T-helper 17 cell (primary cell): ENCODE measurements around the gene ST8SIA5. TPM values are rescaled to one million over a fixed set of nuclear protein-coding genes. Genes with fewer than 3 reads are reported as not detected.

Experiments
- ATAC-seq: fragments of 150-1000 bp; cut with Tn5 transposase; 2 replicates; pipeline ENCODE4 v1.10.0; 2021; ENCODE audit warnings: mild to moderate bottlenecking, moderate library complexity
- DNase-seq, 3 donors: peaks; one replicate each; pipeline versions ENCODE4 v3.0.0 to v3.0.0-alpha.2; 2020 to 2021
- H3K9me3 ChIP-seq: one replicate; pipeline ENCODE4 v1.7.0; 2013; ENCODE audit warnings: low read length, mild to moderate bottlenecking; ENCODE audit not compliant: control insufficient read depth, poor library complexity, severe bottlenecking
- H3K27ac Mint-ChIP-seq: one replicate; pipeline ENCODE4 v1.8.0; 2022; ENCODE audit warnings: mild to moderate bottlenecking, moderate library complexity, mixed read lengths
- H3K27me3 Mint-ChIP-seq: one replicate; pipeline ENCODE4 v1.8.0; 2022; ENCODE audit warnings: mixed read lengths
- H3K36me3 Mint-ChIP-seq: one replicate; pipeline ENCODE4 v1.8.0; 2022; ENCODE audit warnings: low read depth, mixed read lengths
- H3K4me1 Mint-ChIP-seq: one replicate; pipeline ENCODE4 v1.8.0; 2022; ENCODE audit warnings: mild to moderate bottlenecking, mixed read lengths
- H3K4me3 Mint-ChIP-seq: one replicate; pipeline ENCODE4 v1.8.0; 2022; ENCODE audit warnings: mild to moderate bottlenecking, moderate library complexity, mixed read lengths
- total RNA-seq, 4 donors: library from RNA in 2 of 4; stranded (reverse) in 2 of 4; gene quantifications; one replicate each; pipeline ENCODE4 v1.2.3 and lab custom pipeline; 2022 to 2026

The ST8SIA5 gene
- total RNA-seq, 2 donors from 2014 or later: 0.34 TPM; not detected in 1

DNA sequence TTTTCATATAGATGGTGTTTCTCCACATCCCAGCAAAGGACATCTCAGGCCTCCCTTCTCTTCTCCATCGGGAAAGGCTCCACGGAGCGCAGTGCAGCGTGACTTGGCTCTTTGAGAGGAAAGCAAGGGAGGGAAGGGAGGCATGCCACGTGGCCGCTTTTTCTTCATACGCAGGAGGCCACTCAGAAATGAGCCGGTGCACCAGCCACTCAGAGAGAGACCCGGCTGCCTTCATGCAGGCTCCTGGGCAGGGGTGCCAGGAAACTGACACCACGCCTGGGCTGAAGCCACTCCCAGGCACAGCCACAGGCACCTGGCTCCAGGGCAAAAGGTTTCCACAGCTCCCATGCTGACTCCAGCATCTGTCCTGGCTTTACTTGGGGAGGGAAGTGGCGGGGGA, 88.7 kb downstream of the ST8SIA5 start:
- no peak for DNase-seq
- Mint-ChIP-seq H3K27ac (no peak overlapping the region), H3K36me3 (peaks cover 2% of the 10 kb centered on the region), H3K27me3 (peaks cover 22% of the 10 kb centered on the region), H3K4me3 (no peak overlapping the region), H3K4me1 (peaks cover 15% of the 10 kb centered on the region)
- no peak for ATAC-seq
- no peaks in the 10 kb centered on the region for H3K9me3 ChIP-seq

DNA sequence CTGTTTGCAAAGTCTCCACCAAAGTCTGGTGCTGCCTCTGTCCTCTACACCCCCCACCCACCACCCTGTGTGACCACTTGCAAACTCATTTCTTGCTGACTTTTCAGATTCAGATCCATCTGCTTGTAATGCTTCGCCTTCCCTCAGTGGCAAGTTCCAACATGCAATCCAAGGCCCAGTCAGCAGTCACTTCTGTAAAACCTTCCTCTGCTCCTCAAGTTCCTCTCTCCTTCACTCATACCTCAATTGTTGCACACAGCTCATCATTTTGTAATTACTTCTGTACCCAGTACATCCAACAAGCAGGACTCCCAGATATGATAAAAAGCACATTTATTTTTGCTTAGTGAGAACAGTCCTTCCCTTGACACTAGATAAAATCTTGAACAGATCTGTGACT, 93.3 kb downstream of the ST8SIA5 start:
- Mint-ChIP-seq H3K36me3 (peaks cover 5% of the 10 kb centered on the region), H3K27me3 (peaks cover 22% of the 10 kb centered on the region), H3K4me1 (no peaks in the 10 kb centered on the region), H3K27ac (no peak overlapping the region), H3K4me3 (no peak overlapping the region)
- no peaks in the 10 kb centered on the region for H3K9me3 ChIP-seq
- no peak for DNase-seq
- no peak for ATAC-seq

DNA sequence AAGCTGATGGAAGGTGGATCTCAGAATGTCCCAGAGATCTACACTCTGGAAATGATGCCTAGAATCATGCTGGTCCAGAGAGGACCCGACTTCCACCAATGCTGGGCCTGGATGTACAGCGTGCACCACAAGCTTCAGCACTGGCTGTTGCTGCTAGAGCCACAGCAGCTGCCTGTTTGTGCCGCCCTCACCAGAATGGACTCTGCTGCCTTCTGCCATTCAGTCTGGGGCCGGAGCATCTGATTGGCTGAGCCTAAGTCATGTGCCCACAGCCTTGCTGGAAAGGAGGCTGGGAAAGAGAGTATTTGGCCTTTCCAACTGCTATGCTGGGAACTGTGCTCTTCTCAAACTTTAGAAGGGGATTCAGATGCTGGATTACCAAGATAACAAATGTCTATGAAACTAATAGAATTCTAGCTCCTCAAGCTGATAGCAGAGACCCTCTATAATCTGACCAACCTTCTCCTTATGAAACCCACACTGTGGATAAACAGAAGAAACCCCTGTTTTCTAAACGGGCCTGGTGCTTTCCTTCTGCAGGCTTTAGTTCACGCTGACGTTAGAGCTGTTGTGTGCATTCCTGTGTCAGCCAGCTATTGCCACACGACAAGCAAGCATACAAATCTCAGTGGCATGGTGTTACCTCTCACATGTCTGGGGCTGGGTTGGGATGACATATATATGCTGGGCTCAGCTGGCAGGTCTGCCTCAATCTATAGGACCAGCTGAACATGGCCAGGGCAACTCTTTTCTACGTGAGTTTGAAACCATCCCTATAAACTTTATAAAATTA, 95.7 kb downstream of the ST8SIA5 start:
- ATAC-seq: no peak
- DNase-seq: no peak
- Mint-ChIP-seq H3K4me1 (peaks cover 2% of the 10 kb centered on the region), H3K4me3 (no peak overlapping the region), H3K27ac (no peak overlapping the region), H3K27me3 (peaks cover 20% of the 10 kb centered on the region), H3K36me3 (peaks cover 5% of the 10 kb centered on the region)
- H3K9me3 ChIP-seq: no peaks in the 10 kb centered on the region

DNA sequence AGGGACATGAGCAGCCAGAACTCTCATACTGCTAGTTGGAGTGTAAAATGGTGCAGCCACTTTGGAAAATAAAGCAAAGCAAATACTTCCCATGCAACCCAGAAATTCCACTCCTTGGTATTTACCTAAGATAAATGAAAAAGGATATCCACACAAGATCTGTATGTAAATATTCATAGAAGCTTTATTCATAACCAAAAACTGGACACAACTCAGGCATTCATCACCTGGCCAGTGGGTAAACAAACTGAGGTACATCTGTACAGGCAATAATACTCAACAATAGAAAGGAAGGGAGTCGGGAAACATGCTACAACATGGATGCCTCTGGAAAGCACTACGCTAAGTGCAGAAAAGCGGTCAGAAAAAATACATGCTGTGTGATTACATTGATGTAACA, 97.4 kb downstream of the ST8SIA5 start:
- Mint-ChIP-seq H3K27ac (no peak overlapping the region), H3K4me1 (peaks cover 2% of the 10 kb centered on the region), H3K36me3 (peaks cover 3% of the 10 kb centered on the region)

GRCh38 chr18:46657115-46657955, 99.5 kb downstream of the ST8SIA5 start, which contains the start of gene LOXHD1:
LOXHD1 (minus strand) TSS chr18:46657220; CDS start chr18:46657033, 187 bp downstream.
- DNase-seq (no peak), ATAC-seq (no peak)
- Mint-ChIP-seq H3K36me3 (peaks cover 3% of the 10 kb centered on the region), H3K4me1 (peaks cover 2% of the 10 kb centered on the region), H3K4me3 (peak within 1 kb of the TSS; percentile 59), H3K27ac (no peak within 1 kb of the TSS), H3K27me3 (peaks cover 5% of the 10 kb centered on the region)
- H3K9me3 ChIP-seq: no peaks in the 10 kb centered on the region

More for the DNA sequence above, 97.4 kb downstream of the ST8SIA5 start:
- Mint-ChIP-seq H3K27me3 (peaks cover 12% of the 10 kb centered on the region), H3K4me3 (no peak overlapping the region)
- ATAC-seq: no peak
- DNase-seq: no peak
- no peaks in the 10 kb centered on the region for H3K9me3 ChIP-seq

DNA sequence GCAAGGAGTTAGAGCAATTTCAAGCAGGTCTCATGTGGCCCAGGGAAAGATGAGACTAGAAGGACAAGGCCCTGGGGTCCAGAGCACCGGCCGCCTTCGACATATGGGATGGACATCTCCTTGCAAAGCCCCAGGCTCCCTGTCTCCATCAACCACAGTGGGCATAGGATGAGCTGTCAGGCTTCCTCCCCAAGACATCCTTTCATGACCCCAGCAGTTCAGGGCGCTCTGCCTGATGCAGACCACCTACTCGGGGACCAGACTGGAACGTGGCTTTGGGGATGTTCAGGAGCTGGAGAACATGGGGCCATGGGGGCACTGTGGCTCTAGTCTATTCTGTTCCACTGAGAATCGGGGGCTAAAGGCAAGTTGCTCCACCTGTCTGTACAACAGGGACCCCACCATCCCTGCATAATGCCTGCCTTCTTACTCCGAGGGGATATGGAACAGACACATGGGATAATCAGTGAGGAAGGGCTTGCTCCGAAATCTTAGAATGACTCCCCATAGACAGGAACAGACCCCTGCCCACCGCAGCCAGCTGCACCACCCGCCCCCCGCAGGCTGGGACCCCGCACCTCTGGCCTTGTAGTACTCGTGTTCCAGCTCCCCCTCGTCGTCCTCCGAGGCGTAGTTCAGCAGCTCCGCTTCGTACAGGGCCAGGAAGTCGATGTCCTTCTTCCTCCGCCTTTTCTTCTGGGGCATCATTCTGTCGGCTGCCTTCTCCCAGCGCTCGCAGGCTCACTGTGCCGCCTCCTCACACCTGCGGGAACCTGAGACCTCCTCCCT, 100.3 kb downstream of the ST8SIA5 start:
- H3K27ac Mint-ChIP-seq: no peak overlapping the region
- peaks cover 5% of the 10 kb centered on the region for H3K27me3 Mint-ChIP-seq
- H3K9me3 ChIP-seq: no peaks in the 10 kb centered on the region
- peak overlapping the region; percentile 59 for H3K4me3 Mint-ChIP-seq
- H3K4me1 Mint-ChIP-seq: peaks cover 2% of the 10 kb centered on the region
- ATAC-seq (no peak), DNase-seq (no peak)
- peaks cover 3% of the 10 kb centered on the region for H3K36me3 Mint-ChIP-seq

GRCh38 chr18:46652372-46652771, 104.5 kb downstream of the ST8SIA5 start:
- Mint-ChIP-seq H3K27ac (no peak overlapping the region), H3K4me3 (no peak overlapping the region), H3K4me1 (no peaks in the 10 kb centered on the region), H3K36me3 (no peaks in the 10 kb centered on the region), H3K27me3 (peaks cover 24% of the 10 kb centered on the region)
- DNase-seq (no peak), ATAC-seq (no peak)
- H3K9me3 ChIP-seq: no peaks in the 10 kb centered on the region

DNA sequence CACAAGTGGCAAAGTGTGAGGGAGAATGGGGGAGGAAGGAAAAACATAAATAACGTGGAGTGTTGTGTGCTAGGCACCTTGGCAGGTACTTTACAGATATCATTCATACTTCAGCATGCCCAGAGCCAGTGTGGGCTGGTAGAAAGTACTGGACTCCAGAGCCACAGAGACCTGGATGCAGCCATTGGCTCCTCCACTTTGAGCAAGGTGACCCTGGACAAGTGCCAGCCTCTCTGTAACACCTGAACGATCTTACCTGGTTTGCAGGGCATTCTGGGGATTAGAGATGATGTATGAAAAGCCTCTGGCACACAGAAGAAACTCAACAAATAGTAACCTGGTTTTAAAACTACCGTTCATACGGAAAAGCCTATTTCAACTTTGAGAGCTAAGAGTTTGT, 106.2 kb downstream of the ST8SIA5 start:
- Mint-ChIP-seq H3K27ac (no peak overlapping the region), H3K4me3 (no peak overlapping the region), H3K27me3 (peaks cover 41% of the 10 kb centered on the region), H3K36me3 (no peaks in the 10 kb centered on the region), H3K4me1 (peaks cover 4% of the 10 kb centered on the region)
- ATAC-seq (no peak), DNase-seq (no peak)
- H3K9me3 ChIP-seq: no peaks in the 10 kb centered on the region

DNA sequence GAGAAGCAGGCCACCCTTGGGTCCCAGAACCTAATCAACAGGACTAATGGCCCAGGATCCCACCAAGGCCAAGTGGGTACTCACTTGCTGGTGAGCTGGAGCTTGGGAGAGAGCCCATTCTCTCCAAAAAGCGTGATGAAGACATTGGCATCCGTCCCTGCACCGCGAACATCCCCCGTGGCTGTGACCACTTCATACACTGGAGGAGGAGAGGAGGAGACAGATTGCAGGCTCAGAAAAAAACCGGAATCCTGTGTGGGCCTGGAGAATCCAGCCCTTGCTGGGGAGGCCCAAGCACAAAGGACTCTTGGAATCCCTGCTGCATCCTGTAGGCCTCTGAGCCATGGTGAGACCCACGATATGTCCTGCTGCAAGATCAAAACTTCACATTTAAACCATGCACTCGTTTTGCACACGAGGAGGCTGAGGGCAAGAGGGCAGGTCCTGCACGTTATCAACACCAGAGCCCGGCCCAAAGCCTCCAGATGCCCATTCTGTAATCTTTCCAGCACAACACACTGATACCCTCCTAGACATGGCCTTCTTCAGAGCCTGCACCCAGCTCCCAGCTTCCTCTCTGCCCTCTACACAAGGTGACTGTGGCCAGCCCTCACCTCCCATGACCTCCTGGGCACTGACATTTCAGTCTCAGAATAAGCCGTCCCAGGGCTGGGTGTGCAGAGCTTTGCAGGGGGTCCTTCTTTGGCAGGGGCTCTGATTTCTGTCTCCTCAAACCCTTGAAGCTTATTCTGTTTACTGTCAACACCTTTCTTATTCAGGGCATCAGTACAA, 107.6 kb downstream of the ST8SIA5 start:
- DNase-seq: no peak
- H3K4me3 Mint-ChIP-seq: no peak overlapping the region
- no peaks in the 10 kb centered on the region for H3K36me3 Mint-ChIP-seq
- peaks cover 6% of the 10 kb centered on the region for H3K4me1 Mint-ChIP-seq
- ATAC-seq: no peak
- no peaks in the 10 kb centered on the region for H3K9me3 ChIP-seq
- no peak overlapping the region for H3K27ac Mint-ChIP-seq
- H3K27me3 Mint-ChIP-seq: peaks cover 50% of the 10 kb centered on the region

- Mint-ChIP-seq H3K27ac (no peak overlapping the region), H3K4me3 (no peak overlapping the region), H3K36me3 (no peaks in the 10 kb centered on the region), H3K4me1 (peaks cover 7% of the 10 kb centered on the region), H3K27me3 (peaks cover 65% of the 10 kb centered on the region)
- DNase-seq (no peak), ATAC-seq (no peak)
- no peaks in the 10 kb centered on the region for H3K9me3 ChIP-seq
Observed at GRCh38 chr18:46646468-46646867, 110.4 kb downstream of the ST8SIA5 start.

DNA sequence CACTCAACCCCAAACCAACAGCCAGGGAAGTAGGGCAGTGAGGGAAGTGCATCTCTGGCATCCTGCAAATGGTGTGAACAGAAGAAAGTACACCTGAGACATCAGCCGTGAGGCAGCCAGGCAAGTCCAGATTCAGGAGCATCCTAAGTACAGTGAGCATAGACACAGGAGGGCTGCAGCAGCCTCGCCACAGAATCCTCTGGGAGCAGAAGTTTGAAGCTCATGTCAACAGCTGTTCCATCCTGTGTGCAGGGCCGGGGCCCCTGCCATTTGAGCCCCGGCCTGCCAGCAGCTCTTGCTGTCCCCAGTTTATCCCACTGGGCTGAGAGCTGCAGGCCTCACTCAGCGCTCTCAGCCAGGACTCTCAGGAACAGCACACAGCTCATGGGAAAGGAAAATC, 114.3 kb downstream of the ST8SIA5 start:
- Mint-ChIP-seq H3K36me3 (no peaks in the 10 kb centered on the region), H3K4me1 (peaks cover 7% of the 10 kb centered on the region), H3K27me3 (peaks cover 48% of the 10 kb centered on the region), H3K4me3 (no peak overlapping the region), H3K27ac (no peak overlapping the region)
- DNase-seq (no peak), ATAC-seq (no peak)
- H3K9me3 ChIP-seq: no peaks in the 10 kb centered on the region

DNA sequence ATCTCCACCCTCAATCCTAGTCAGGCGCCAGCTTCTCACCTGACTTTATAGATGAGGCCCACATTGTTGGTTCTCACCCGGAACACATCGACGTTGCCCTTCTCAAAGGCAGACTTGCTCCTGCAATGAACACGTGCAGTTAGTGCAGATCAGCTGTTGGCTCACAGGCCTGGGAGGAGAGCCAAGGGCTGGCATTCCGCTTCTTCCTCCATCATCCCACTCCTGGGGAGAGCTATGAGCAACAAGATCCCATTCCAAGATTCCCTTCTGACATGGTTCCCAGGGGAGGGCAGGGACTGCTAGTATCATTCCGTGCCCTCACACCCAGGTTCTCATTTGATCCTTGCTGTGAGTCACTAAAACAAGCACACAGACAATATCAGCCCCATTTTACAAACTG, 114.9 kb downstream of the ST8SIA5 start:
- DNase-seq (no peak), ATAC-seq (no peak)
- no peaks in the 10 kb centered on the region for H3K9me3 ChIP-seq
- no peak overlapping the region for H3K4me3 Mint-ChIP-seq
- no peak overlapping the region for H3K27ac Mint-ChIP-seq
- peaks cover 42% of the 10 kb centered on the region for H3K27me3 Mint-ChIP-seq
- peaks cover 5% of the 10 kb centered on the region for H3K4me1 Mint-ChIP-seq
- H3K36me3 Mint-ChIP-seq: no peaks in the 10 kb centered on the region
